GM18870 (cell line): ENCODE data around the gene UTRN.

Experiments used
- ATAC-seq: cut with Tn5 transposase; IDR thresholded peaks from one replicate; pipeline ENCODE4 v1.9.1; 2021; ENCODE audit warnings: moderate library complexity; ENCODE audit not compliant: unreplicated experiment

Gene UTRN

DNA sequence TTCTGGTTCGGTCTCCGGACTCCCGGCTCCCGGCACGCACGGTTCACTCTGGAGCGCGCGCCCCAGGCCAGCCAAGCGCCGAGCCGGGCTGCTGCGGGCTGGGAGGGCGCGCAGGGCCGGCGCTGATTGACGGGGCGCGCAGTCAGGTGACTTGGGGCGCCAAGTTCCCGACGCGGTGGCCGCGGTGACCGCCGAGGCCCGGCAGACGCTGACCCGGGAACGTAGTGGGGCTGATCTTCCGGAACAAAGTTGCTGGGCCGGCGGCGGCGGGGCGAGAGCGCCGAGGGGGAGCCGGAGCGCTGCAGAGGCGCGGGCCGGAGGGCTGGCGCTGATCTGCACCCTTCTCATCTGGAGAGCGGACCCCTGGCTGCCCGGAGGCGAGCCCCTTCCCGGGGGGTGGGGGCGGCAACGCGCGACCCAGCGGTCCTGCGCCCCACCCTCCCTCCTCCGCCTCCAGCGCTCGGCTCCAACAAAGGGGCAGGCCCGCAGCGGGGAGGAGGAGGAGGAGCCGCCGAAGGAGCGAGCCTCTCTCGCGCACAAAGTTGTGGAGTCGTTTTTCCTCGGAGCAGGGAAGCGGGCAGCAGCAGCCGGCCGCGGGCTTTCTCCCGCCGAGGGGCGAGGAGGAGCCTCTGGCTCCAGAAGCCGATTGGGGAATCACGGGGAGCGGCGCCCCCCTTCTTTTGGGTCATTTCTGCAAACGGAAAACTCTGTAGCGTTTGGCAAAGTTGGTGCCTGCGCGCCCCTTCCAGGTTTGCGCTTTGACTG lies at the start of gene UTRN:
TSS of gene UTRN (plus strand) at position 553 of the 765 bp plus-strand sequence. CDS start 6,494 bp downstream, outside the sequence.
- no peak for ATAC-seq

- no peak for ATAC-seq
These were observed 40.4 kb upstream of the UTRN start for GRCh38 chr6:144244688-144245087.

GRCh38 chr6:144246988-144247387 lies 38.1 kb upstream of the UTRN start:
- ATAC-seq = no peak

DNA sequence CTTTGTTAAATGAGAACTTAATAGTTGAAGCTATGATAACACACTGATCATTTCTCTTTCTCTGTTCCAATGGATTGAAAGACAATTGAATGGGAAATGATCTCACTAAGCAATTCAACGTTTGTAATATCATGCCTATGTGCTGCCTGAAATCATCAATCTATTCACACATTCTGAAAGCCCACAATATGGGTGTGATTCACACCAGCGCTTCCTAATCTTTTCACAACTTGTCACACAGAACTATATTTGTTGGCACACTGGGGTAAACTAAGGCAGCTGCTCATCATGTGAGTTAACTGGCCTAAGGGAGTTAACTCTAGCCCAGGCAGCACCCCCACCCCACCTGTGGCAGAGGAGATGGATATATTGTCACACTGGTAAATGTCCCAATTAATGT lies 37.1 kb upstream of the UTRN start:
- no peak for ATAC-seq

GRCh38 chr6:144248476-144249301 lies 36.4 kb upstream of the UTRN start:
- ATAC-seq = peak; percentile 67

GRCh38 chr6:144250276-144250675 lies 34.9 kb upstream of the UTRN start:
- no peak for ATAC-seq

DNA sequence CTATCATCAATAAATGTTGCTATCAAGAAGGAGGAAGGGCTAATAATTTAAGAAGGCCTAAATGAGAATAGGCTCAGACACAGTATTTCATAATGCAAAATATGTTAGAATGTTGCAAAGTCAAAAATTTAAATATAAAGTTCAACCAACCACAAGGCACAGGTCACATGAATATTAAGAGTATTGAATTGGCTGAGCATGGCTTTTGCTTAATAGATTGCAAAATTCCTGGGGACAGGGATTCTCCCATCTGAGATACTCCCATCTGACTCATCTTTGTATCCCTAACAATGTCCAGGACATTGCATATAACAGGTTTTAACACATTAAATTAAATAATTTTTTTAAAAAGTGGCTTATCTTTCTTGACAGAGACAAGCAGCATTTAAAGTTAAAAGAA lies 32.9 kb upstream of the UTRN start:
- ATAC-seq = no peak

DNA sequence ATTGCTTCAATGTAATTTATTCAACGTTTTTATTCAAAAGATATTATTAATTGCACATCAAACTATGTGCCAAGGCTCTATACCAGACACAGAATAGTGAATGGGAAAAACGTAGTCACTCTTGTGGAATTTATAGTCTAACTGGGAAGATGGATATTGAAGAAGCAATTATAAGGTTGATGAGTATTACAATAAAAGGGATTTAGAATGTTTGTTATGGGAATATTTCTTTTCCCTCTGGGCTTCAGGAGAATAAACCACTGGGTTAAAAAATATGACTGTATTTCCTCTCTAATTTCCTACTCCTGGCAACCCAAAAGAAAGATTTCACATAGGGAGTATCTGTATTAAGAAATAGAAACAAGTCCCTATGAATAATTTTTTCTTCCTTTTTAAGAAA lies 25.1 kb upstream of the UTRN start:
- ATAC-seq = no peak

DNA sequence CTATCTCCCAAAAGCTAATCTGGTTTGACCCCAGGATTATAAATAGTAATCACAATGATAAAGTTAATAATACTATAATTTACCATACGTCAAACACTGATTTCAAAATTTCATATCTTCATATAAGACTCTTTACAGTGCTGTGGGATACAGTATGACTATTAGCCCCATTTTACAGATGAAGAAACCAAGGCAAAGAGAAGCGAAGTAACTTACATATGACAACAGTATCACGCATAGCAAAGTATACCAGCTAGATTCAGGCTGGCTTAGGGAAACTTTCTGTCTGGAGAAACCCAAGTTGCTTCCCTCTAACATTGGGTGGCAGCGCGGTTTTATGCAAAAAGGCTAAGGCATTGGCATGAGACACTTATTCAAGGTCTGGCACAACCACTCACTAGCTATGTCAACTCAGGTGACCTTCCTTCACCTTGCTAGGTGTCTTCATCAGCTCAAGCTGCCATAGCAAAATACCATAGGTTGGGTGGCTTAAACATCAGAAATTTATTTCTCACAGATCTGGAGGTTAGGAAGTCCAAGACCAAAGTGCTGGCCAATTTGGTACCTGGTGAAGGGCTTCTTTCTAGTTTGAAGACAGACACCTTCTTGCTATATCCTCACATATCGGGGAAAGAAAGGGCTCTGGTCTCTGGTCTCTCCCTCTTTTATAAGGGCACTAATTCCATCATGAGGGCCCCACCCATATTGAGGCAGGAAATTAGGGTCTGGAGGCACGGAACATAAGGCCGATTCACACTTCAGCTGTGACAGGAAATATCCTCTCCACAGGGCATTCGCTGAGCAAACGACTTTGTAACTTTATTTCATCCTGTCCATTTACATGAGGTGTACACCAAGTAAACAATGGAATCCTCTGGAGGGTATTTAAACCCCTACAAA lies 22.4 kb upstream of the UTRN start:
- no peak for ATAC-seq

DNA sequence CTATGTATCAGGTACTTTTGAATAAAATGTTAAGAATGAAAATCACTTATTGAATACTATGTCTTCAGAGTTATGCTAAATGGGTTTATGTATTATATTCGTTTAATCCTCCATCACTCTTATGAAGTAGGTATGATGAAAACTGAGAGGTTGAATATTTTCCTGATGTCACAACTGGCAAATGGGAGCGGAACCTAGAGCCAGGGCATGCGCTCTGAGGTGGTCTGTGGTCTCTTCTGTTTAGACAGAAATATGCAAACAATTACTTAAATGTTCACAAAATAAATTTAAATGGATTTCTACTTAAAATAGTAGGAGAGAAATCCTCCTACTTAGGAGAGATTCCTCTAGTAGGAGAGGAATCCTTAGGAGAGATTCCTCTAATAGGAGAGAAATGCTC lies 21.3 kb upstream of the UTRN start:
- ATAC-seq = no peak

GRCh38 chr6:144264270-144265060 lies 20.7 kb upstream of the UTRN start:
- no peak for ATAC-seq

GRCh38 chr6:144265061-144265357 lies 20.1 kb upstream of the UTRN start:
- no peak for ATAC-seq

DNA sequence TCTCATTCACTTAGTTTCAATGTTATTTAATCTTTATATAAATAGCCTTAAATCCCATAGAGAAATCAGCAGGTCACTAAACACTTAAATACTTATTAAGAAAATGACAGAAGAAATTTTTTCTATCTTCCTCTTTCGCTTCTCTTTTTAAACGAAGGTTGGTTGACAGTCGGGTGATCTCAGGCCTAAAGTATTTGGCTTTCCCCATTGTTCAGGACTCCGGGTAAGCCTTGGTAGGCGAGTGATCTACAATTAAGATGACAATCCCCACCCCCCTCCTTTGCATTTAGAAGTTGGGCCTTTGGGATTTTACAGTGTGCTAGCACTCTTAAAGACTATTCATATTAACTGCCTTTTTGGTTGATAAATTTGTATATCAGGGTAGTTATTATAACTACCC lies 19.7 kb upstream of the UTRN start:
- peak; percentile 68 for ATAC-seq

DNA sequence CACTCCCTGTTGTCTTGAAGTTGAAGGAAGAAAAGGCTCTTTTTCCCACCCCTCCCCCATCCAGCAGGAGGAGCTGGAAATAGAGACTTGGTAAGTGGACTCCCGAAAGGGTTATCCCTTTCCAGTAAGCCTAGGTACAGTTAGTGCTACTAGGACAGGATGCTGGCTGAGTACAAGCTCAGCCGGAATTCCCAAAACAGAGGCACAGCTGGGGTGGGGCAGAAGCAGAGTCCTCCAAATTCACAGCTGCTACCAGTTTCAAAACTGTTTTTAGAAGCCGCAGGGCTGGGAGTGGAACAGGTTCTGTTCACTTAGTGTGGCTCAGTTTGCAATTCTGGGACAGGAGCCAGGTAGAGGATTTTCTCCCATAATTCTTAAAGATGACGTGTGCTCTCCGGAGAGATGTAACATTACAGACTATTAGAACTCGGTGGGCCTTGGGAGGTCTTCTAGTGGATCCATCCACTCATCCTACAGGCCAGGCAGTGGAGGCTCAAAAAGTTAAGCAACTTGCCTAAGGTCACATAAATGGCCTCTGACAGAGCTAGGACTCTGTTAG lies 19.0 kb upstream of the UTRN start:
- ATAC-seq = no peak

DNA sequence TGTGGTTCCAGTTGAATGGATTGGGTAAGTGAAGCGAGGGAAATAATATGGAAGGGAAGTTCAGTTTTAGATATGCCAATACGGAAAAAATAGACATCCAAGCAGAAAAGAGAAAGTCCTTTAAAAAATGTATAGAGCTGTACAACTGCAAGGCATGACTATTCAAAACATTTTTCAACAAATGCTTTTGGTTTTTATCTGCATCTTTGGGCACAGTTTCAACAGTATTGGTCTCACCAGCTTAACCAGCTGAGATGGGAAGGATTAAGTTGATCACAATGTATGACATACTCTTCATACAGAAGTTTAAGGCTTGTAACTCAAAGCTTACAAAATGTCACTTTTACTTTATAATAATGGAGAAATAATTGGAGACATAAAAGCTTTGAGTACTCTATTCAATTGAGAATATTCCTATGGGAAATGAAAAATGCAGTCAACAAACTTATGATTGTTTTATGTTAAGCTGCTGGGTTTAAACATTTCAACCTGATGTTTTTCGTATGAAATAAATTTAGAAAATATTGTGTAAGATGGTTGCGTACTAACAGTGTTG lies 16.3 kb upstream of the UTRN start:
- ATAC-seq = no peak

DNA sequence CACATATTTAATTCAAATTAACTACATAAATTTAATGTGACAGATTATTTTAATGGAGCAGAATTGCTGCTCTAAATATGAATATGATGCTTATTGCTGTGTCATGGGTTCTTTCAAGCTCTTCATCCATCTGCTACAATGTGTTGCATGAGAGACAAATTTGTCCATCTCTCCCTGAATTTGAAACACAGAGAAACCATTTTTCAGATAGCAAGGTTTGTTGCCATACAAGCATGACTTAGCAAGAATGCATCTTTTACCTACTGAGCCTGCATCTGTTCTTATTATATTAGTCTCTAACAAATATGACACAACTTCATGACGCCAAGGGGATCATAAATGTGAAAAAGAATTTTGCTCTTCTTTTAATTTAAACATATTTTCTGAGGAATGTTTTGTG lies 8.0 kb upstream of the UTRN start:
- no peak for ATAC-seq

DNA sequence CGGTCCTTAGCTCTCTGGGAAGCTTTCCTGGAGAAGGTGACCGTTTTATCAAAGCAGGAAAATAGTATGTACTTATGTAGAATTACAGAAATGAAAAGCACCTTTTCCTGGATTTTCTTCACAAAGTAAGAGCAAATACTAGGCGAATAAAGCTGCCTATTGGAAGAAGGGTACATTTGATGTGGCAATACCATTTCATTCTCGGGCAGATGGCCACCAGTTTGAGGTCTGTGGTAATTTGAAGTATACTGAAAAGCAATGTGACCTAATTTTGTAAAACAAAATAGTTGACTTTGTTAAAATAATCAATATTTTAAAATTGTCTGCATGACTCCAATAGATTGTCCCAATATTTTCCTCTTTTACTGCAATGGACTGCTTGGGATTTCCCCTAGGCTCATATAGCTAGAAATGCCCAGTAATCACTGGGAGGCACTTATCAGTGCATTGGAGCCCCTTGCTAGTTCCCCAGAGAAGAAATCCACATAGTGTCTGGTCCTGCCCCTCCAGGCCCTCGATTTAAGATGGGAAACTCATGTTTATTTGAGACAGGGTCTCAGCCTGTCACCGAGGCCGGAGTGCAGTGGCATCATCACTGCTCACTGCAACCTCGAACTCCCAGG lies 7.4 kb upstream of the UTRN start:
- no peak for ATAC-seq

GRCh38 chr6:144278659-144279314 lies 6.3 kb upstream of the UTRN start:
- no peak for ATAC-seq
